Measurements from ENCODE around the gene ST6GALNAC5. TPM values are rescaled to one million over a fixed set of nuclear protein-coding genes. Genes with fewer than 3 reads are reported as not detected.

The ST6GALNAC5 gene
- total RNA-seq, 1 donor from 2014 or later = 30.7 TPM

GRCh38 chr1:77100875-77101274 lies 233.6 kb downstream of the ST6GALNAC5 start:
- Mint-ChIP-seq H3K4me3 (no peak overlapping the region), H3K36me3 (peaks cover 5% of the 10 kb centered on the region), H3K4me1 (peaks cover 9% of the 10 kb centered on the region)

GRCh38 chr1:77103486-77103885 lies 236.2 kb downstream of the ST6GALNAC5 start:
- H2AFZ ChIP-seq (replicated peaks) = no peak overlapping the region
- no peaks in the 10 kb centered on the region for H3K9me3 ChIP-seq (ENCODE audit: low read depth)
- H3K9ac ChIP-seq = no peak overlapping the region
- Mint-ChIP-seq H3K4me3 (no peak overlapping the region), H3K27me3 (ENCODE audit: insufficient read depth, low read depth) (peaks cover 2% of the 10 kb centered on the region), H3K4me1 (peaks cover 8% of the 10 kb centered on the region), H3K9me3 (peaks cover 2% of the 10 kb centered on the region), H3K36me3 (peaks cover 2% of the 10 kb centered on the region), H3K27ac (no peak overlapping the region)
- H3F3A ChIP-seq (ENCODE audit: low read depth) = no peaks in the 10 kb centered on the region
- H3K36me3 ChIP-seq = no peaks in the 10 kb centered on the region
- no peak for DNase-seq (ENCODE audit: low spot score)
- no peaks in the 10 kb centered on the region for H4K20me1 ChIP-seq (ENCODE audit: low read depth)
- H3K4me1 ChIP-seq = peaks cover 14% of the 10 kb centered on the region
- H3K4me2 ChIP-seq = no peak overlapping the region
- H3K27ac ChIP-seq = no peak overlapping the region
- no peaks in the 10 kb centered on the region for H3K27me3 ChIP-seq
- no peak for TF ChIP-seq EZH2phosphoT487 (IDR thresholded peaks at IDR 0.05)
- no peak for TF ChIP-seq EZH2 (IDR thresholded peaks at IDR 0.05)
- TF ChIP-seq CTCF (IDR thresholded peaks at IDR 0.05) = no peak
- H3K79me2 ChIP-seq (ENCODE audit: low read depth) = no peaks in the 10 kb centered on the region
- H3K4me3 ChIP-seq = no peak overlapping the region

More at GRCh38 chr1:77100875-77101274, 233.6 kb downstream of the ST6GALNAC5 start:
- peaks cover 14% of the 10 kb centered on the region for H3K4me1 ChIP-seq
- TF ChIP-seq EZH2phosphoT487 (IDR thresholded peaks at IDR 0.05) (no peak), CTCF (IDR thresholded peaks at IDR 0.05) (no peak), EZH2 (IDR thresholded peaks at IDR 0.05) (no peak)
- no peaks in the 10 kb centered on the region for H3K9me3 ChIP-seq (ENCODE audit: low read depth)
- no peaks in the 10 kb centered on the region for H3K27me3 ChIP-seq
- Mint-ChIP-seq H3K27ac (no peak overlapping the region), H3K9me3 (peaks cover 3% of the 10 kb centered on the region), H3K27me3 (ENCODE audit: insufficient read depth, low read depth) (peaks cover 2% of the 10 kb centered on the region)
- no peaks in the 10 kb centered on the region for H3K36me3 ChIP-seq
- H3K27ac ChIP-seq = peak overlapping the region; percentile 54
- H4K20me1 ChIP-seq (ENCODE audit: low read depth) = no peaks in the 10 kb centered on the region
- no peak overlapping the region for H3K4me3 ChIP-seq
- H3K79me2 ChIP-seq (ENCODE audit: low read depth) = no peaks in the 10 kb centered on the region
- H3K4me2 ChIP-seq = peak overlapping the region; percentile 53
- no peak overlapping the region for H2AFZ ChIP-seq (replicated peaks)
- no peak for DNase-seq (ENCODE audit: low spot score)
- no peak overlapping the region for H3K9ac ChIP-seq
- H3F3A ChIP-seq (ENCODE audit: low read depth) = no peaks in the 10 kb centered on the region

- Mint-ChIP-seq H3K4me3 (no peak overlapping the region), H3K9me3 (peaks cover 2% of the 10 kb centered on the region), H3K36me3 (peaks cover 5% of the 10 kb centered on the region), H3K27me3 (ENCODE audit: insufficient read depth, low read depth) (peaks cover 2% of the 10 kb centered on the region), H3K4me1 (peaks cover 8% of the 10 kb centered on the region), H3K27ac (no peak overlapping the region)
- H4K20me1 ChIP-seq (ENCODE audit: low read depth) = no peaks in the 10 kb centered on the region
- H3K4me1 ChIP-seq = peaks cover 14% of the 10 kb centered on the region
- no peak for DNase-seq (ENCODE audit: low spot score)
- H3K27me3 ChIP-seq = no peaks in the 10 kb centered on the region
- no peaks in the 10 kb centered on the region for H3F3A ChIP-seq (ENCODE audit: low read depth)
- no peaks in the 10 kb centered on the region for H3K36me3 ChIP-seq
- no peak overlapping the region for H2AFZ ChIP-seq (replicated peaks)
- no peaks in the 10 kb centered on the region for H3K9me3 ChIP-seq (ENCODE audit: low read depth)
- no peak for TF ChIP-seq EZH2phosphoT487 (IDR thresholded peaks at IDR 0.05)
- TF ChIP-seq CTCF (IDR thresholded peaks at IDR 0.05) = no peak
- TF ChIP-seq EZH2 (IDR thresholded peaks at IDR 0.05) = no peak
- H3K4me2 ChIP-seq = no peak overlapping the region
- no peak overlapping the region for H3K27ac ChIP-seq
- H3K9ac ChIP-seq = no peak overlapping the region
- H3K79me2 ChIP-seq (ENCODE audit: low read depth) = no peaks in the 10 kb centered on the region
- no peak overlapping the region for H3K4me3 ChIP-seq
These were observed 237.4 kb downstream of the ST6GALNAC5 start for GRCh38 chr1:77104672-77105071.

Small RNA genes lying within 50 kb of the gene (microRNA-seq; reads per million reads assigned to microRNA genes)
- 1.1 reads per million for gene MIR7156

Small RNA genes lying within 50 kb of the gene (small RNA-seq; reads per million reads assigned to genes)
- gene MIR7156 = not detected
